ENCODE results near the gene UGCG. TPM values are rescaled to one million over a fixed set of nuclear protein-coding genes. Genes with fewer than 3 reads are reported as not detected.

Gene UGCG
- total RNA-seq, 1 experiment from 2014 or later: 46.0 TPM

DNA sequence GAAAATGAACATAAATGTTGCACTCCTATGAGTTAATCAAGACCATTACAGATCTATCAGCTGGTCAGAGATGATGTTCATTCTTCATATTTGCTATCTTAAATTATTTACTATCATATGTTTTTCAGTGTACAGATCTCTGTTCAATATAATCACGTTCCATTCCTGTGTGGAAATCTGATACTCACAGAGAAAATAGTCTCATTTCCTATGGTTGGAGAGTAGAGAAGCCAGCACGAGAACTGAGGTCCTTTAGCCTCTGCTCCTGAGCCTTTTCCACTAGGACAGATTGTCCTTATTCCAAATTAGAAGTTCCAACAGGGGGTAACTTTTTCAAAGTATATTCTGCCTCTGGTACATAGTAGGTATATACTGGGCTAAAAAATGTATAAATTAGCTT, 29.2 kb downstream of the UGCG start:
- in situ Hi-C loops (cut with HindIII; ENCODE audit: low pct_unique_long_range_greater_than_20kb, low sequenced_read_pairs) (no loop called here), intact Hi-C loops (cut with micrococcal nuclease; ENCODE audit: unreplicated experiment) (no loop called here)
- Histone ChIP-seq H3K27ac (ENCODE audit: low read length) (peak overlapping the region; percentile 48; the same call in 1 of the 2 replicates), H3K27me3 (ENCODE audit: control insufficient read depth, insufficient read depth, low read length) (no peaks in the 10 kb centered on the region), H3K4me3 (ENCODE audit: low read depth in 2 of 2, low read length in 2 of 2) (no peak overlapping the region), H3K9me3 (ENCODE audit: control insufficient read depth, insufficient read depth, low read depth, low read length) (no peaks in the 10 kb centered on the region), H3K36me3 (ENCODE audit: control insufficient read depth, insufficient read depth, low read length) (peaks cover 20% of the 10 kb centered on the region), H3K4me1 (ENCODE audit: control insufficient read depth, insufficient read depth, low read length) (peaks cover 21% of the 10 kb centered on the region)
- TF ChIP-seq TCF7L2 (IDR thresholded peaks at IDR 0.05; ENCODE audit: low read depth, low read length): no peak
- no peak for TF ChIP-seq POLR2AphosphoS5 (IDR thresholded peaks at IDR 0.05; ENCODE audit: low read depth, low read length)
- TF ChIP-seq, protein P1, sequence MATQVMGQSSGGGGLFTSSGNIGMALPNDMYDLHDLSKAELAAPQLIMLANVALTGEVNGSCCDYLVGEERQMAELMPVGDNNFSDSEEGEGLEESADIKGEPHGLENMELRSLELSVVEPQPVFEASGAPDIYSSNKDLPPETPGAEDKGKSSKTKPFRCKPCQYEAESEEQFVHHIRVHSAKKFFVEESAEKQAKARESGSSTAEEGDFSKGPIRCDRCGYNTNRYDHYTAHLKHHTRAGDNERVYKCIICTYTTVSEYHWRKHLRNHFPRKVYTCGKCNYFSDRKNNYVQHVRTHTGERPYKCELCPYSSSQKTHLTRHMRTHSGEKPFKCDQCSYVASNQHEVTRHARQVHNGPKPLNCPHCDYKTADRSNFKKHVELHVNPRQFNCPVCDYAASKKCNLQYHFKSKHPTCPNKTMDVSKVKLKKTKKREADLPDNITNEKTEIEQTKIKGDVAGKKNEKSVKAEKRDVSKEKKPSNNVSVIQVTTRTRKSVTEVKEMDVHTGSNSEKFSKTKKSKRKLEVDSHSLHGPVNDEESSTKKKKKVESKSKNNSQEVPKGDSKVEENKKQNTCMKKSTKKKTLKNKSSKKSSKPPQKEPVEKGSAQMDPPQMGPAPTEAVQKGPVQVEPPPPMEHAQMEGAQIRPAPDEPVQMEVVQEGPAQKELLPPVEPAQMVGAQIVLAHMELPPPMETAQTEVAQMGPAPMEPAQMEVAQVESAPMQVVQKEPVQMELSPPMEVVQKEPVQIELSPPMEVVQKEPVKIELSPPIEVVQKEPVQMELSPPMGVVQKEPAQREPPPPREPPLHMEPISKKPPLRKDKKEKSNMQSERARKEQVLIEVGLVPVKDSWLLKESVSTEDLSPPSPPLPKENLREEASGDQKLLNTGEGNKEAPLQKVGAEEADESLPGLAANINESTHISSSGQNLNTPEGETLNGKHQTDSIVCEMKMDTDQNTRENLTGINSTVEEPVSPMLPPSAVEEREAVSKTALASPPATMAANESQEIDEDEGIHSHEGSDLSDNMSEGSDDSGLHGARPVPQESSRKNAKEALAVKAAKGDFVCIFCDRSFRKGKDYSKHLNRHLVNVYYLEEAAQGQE (IDR thresholded peaks at IDR 0.05; ENCODE audit: insufficient read depth in 1 of 2, low read depth in 2 of 2, low read length in 1 of 2): no peak
- no peak for TF ChIP-seq SIN3A (IDR thresholded peaks at IDR 0.05; ENCODE audit: borderline replicate concordance, insufficient read depth, low read depth, low read length)
- TF ChIP-seq, protein P2, sequence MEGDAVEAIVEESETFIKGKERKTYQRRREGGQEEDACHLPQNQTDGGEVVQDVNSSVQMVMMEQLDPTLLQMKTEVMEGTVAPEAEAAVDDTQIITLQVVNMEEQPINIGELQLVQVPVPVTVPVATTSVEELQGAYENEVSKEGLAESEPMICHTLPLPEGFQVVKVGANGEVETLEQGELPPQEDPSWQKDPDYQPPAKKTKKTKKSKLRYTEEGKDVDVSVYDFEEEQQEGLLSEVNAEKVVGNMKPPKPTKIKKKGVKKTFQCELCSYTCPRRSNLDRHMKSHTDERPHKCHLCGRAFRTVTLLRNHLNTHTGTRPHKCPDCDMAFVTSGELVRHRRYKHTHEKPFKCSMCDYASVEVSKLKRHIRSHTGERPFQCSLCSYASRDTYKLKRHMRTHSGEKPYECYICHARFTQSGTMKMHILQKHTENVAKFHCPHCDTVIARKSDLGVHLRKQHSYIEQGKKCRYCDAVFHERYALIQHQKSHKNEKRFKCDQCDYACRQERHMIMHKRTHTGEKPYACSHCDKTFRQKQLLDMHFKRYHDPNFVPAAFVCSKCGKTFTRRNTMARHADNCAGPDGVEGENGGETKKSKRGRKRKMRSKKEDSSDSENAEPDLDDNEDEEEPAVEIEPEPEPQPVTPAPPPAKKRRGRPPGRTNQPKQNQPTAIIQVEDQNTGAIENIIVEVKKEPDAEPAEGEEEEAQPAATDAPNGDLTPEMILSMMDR (IDR thresholded peaks at IDR 0.05): no peak
- CTCF ChIA-PET: no interaction called here
- no peak for DNase-seq (ENCODE audit: low read depth, low spot score)
- ATAC-seq: no peak
- BruUV-seq (replicated peaks): no TSS peak
- POLR2A ChIA-PET: no interaction called here

DNA sequence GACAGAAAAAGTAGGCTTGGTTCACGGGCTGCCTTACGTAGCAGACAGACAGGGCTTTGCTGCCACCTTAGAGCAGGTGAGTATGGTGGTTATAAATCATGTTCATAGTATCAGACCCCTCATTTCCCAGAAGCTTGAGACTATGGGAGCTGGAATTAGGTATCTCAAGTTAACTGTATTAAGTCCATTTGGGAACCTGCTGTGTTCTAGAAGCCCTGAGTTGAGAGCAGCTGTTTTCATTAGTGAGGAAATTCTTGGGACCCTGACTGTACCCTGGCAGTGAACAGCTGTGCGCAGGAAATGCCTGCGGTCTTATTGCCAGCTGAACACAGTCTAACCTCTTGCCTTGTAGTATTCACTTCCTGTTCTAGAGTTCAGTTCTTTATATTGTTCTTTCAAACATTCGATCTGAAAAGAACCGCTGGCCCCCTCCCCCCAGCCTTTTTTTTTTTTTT, 29.8 kb downstream of the UGCG start:
- Histone ChIP-seq H3K27ac (ENCODE audit: low read length) (peak overlapping the region; percentile 29; the same call in 1 of the 2 replicates), H3K36me3 (ENCODE audit: control insufficient read depth, insufficient read depth, low read length) (peaks cover 24% of the 10 kb centered on the region), H3K9me3 (ENCODE audit: control insufficient read depth, insufficient read depth, low read depth, low read length) (no peaks in the 10 kb centered on the region), H3K27me3 (ENCODE audit: control insufficient read depth, insufficient read depth, low read length) (no peaks in the 10 kb centered on the region), H3K4me1 (ENCODE audit: control insufficient read depth, insufficient read depth, low read length) (peaks cover 21% of the 10 kb centered on the region), H3K4me3 (ENCODE audit: low read depth in 2 of 2, low read length in 2 of 2) (no peak overlapping the region)
- CTCF ChIA-PET: no interaction called here
- no TSS peak for BruUV-seq (replicated peaks)
- POLR2A ChIA-PET: no interaction called here
- intact Hi-C loops (cut with micrococcal nuclease; ENCODE audit: unreplicated experiment) (no loop called here), in situ Hi-C loops (cut with HindIII; ENCODE audit: low pct_unique_long_range_greater_than_20kb, low sequenced_read_pairs) (no loop called here)
- TF ChIP-seq SIN3A (IDR thresholded peaks at IDR 0.05; ENCODE audit: borderline replicate concordance, insufficient read depth, low read depth, low read length): no peak
- TF ChIP-seq, protein P2 (IDR thresholded peaks at IDR 0.05): no peak
- TF ChIP-seq TCF7L2 (IDR thresholded peaks at IDR 0.05; ENCODE audit: low read depth, low read length): no peak
- TF ChIP-seq POLR2AphosphoS5 (IDR thresholded peaks at IDR 0.05; ENCODE audit: low read depth, low read length): no peak
- TF ChIP-seq, protein P1 (IDR thresholded peaks at IDR 0.05; ENCODE audit: insufficient read depth in 1 of 2, low read depth in 2 of 2, low read length in 1 of 2): no peak
- ATAC-seq (no peak), DNase-seq (ENCODE audit: low read depth, low spot score) (no peak)
